H1 (cell line): Measurements from ENCODE around the gene DSE. TPM values are rescaled to one million over a fixed set of nuclear protein-coding genes. Genes with fewer than 3 reads are reported as not detected.

Experiments used
- CTCF ChIA-PET: fragments of 300-600 bp; sonication (Branson Sonifier 250); formaldehyde crosslinking; loops from one replicate; lab custom pipeline; 2021; ENCODE audit not compliant: partially characterized antibody; lab: Charles Lee
- POLR2A ChIA-PET: fragments of 300-600 bp; sonication (Branson Sonifier 250); formaldehyde crosslinking; loops from one replicate; lab custom pipeline; 2021; ENCODE audit warnings: inconsistent platforms; ENCODE audit not compliant: partially characterized antibody; lab: Charles Lee
- DNase-seq, 2 experiments: peaks; one replicate each; pipeline versions ENCODE4 v3.0.0 to v3.0.0-alpha.2; 2010 to 2022; ENCODE audit warnings: low spot score in 2 of 2, low read depth in 1 of 2, mixed read lengths in 1 of 2
- FAIRE-seq: peaks from 2 replicates; lab custom pipeline; 2011; peaks lifted over from hg19 to GRCh38; lab: Jason Lieb, UNC
- H2AFZ ChIP-seq: 2 replicates; pipeline ENCODE4 v1.8.1; 2012; ENCODE audit warnings: low read length, inconsistent platforms
- H2AK5ac ChIP-seq: 2 replicates; pipeline ENCODE4 v1.6.1; 2013; ENCODE audit warnings: low read depth, low read length
- H2BK120ac ChIP-seq: replicated peaks from 2 replicates; pipeline ENCODE3; 2013; ENCODE audit warnings: low read depth, low read length, inconsistent platforms
- H2BK12ac ChIP-seq: 2 replicates; pipeline ENCODE4 v1.6.1; 2013; ENCODE audit warnings: low read depth, low read length
- H2BK15ac ChIP-seq: 2 replicates; pipeline ENCODE4 v1.6.1; 2013; ENCODE audit warnings: low read length
- H2BK20ac ChIP-seq: 2 replicates; pipeline ENCODE4 v1.6.1; 2013; ENCODE audit warnings: low read length
- H2BK5ac ChIP-seq: 2 replicates; pipeline ENCODE4 v1.6.1; 2013; ENCODE audit warnings: low read depth, low read length
- H3K14ac ChIP-seq: 2 replicates; pipeline ENCODE4 v1.6.1; 2013; ENCODE audit warnings: inconsistent platforms; ENCODE audit not compliant: insufficient read length
- H3K18ac ChIP-seq: 2 replicates; pipeline ENCODE4 v1.6.1; 2013; ENCODE audit warnings: low read length; ENCODE audit errors: extremely low read depth
- H3K23ac ChIP-seq: 2 replicates; pipeline ENCODE4 v1.6.1; 2013; ENCODE audit warnings: inconsistent platforms; ENCODE audit not compliant: insufficient read length
- H3K23me2 ChIP-seq: 2 replicates; pipeline ENCODE4 v1.6.1; 2013; ENCODE audit warnings: low read depth, low read length
- H3K27ac ChIP-seq: 2 replicates; pipeline ENCODE4 v1.6.1; 2011; ENCODE audit warnings: low read depth, low read length, inconsistent platforms
- H3K27me3 ChIP-seq, 4 experiments: replicated peaks in 1 of 4; 1 replicate in 1 of 4; 2 replicates in 3 of 4; pipeline versions ENCODE4 v1.6.1 to v1.8.1; 2011 to 2013; ENCODE audit warnings: low read length in 3 of 4, mild to moderate bottlenecking in 3 of 4, inconsistent platforms in 2 of 4, mixed read lengths in 2 of 4, moderate library complexity in 1 of 4; ENCODE audit not compliant: control insufficient read depth in 3 of 4, insufficient read depth in 3 of 4; ENCODE audit errors: extremely low read depth in 1 of 4
- H3K36me3 ChIP-seq, 4 experiments: 2 replicates each; pipeline versions ENCODE4 v1.6.1 to v1.8.1; 2011 to 2013; ENCODE audit warnings: mild to moderate bottlenecking in 4 of 4, low read length in 3 of 4, moderate library complexity in 2 of 4, control low read depth in 1 of 4, inconsistent platforms in 1 of 4; ENCODE audit not compliant: insufficient read depth in 4 of 4, control insufficient read depth in 2 of 4
- H3K4ac ChIP-seq: replicated peaks from 2 replicates; pipeline ENCODE3; 2013; ENCODE audit warnings: low read length, low read depth, mixed read lengths, inconsistent platforms; ENCODE audit not compliant: insufficient read length
- H3K4me1 ChIP-seq, 4 experiments: replicated peaks in 1 of 4; 1 replicate in 1 of 4; 2 replicates in 3 of 4; pipeline versions ENCODE4 v1.6.1 to v1.8.1; 2011 to 2013; ENCODE audit warnings: low read length in 3 of 4, inconsistent platforms in 2 of 4, mixed read lengths in 1 of 4; ENCODE audit not compliant: insufficient read depth in 4 of 4, control insufficient read depth in 3 of 4
- H3K4me2 ChIP-seq, 2 experiments: 2 replicates each; pipeline versions ENCODE4 v1.6.1 to v1.8.1; 2011 to 2013; ENCODE audit warnings: low read depth in 2 of 2, low read length in 2 of 2, control low read depth in 1 of 2, inconsistent platforms in 1 of 2, mild to moderate bottlenecking in 1 of 2; ENCODE audit not compliant: insufficient read depth in 1 of 2
- H3K4me3 ChIP-seq, 4 experiments: fragments of 200-600, 300-600 bp in 1 of 4; sonication (generic), shearing (Covaris generic), sonication (Bioruptor Twin) in 1 of 4; 2 replicates each; pipeline versions ENCODE4 v1.5.1 to v1.8.1; 2011 to 2016; ENCODE audit warnings: low read length in 4 of 4, low read depth in 3 of 4, control low read depth in 2 of 4, inconsistent platforms in 2 of 4, mild to moderate bottlenecking in 2 of 4, mixed read lengths in 1 of 4, moderate library complexity in 1 of 4; ENCODE audit not compliant: insufficient read depth in 2 of 4; ENCODE audit errors: extremely low read depth in 1 of 4
- H3K56ac ChIP-seq: replicated peaks from 2 replicates; pipeline ENCODE3; 2013; ENCODE audit warnings: low read depth, mild to moderate bottlenecking, mixed read lengths, low read length, inconsistent platforms; ENCODE audit not compliant: insufficient read length
- H3K79me1 ChIP-seq: 2 replicates; pipeline ENCODE4 v1.6.1; 2013; ENCODE audit warnings: low read depth, low read length, control low read depth
- H3K79me2 ChIP-seq, 2 experiments: 2 replicates each; pipeline versions ENCODE4 v1.6.1 to v1.8.1; 2012 to 2013; ENCODE audit warnings: low read length in 2 of 2, mild to moderate bottlenecking in 2 of 2, inconsistent platforms in 1 of 2; ENCODE audit not compliant: insufficient read depth in 2 of 2, control insufficient read depth in 1 of 2
- H3K9ac ChIP-seq, 4 experiments: replicated peaks in 1 of 4; 1 replicate in 1 of 4; 2 replicates in 3 of 4; pipeline versions ENCODE4 v1.6.1 to v1.8.1; 2011 to 2013; ENCODE audit warnings: low read depth in 3 of 4, low read length in 3 of 4, control low read depth in 2 of 4, mild to moderate bottlenecking in 2 of 4, moderate library complexity in 2 of 4, inconsistent platforms in 1 of 4; ENCODE audit errors: extremely low read depth in 1 of 4
- H3K9me3 ChIP-seq, 2 experiments: 2 replicates each; pipeline versions ENCODE4 v1.6.1 to v1.8.1; 2012 to 2013; ENCODE audit warnings: mild to moderate bottlenecking in 2 of 2, moderate library complexity in 2 of 2, control low read depth in 1 of 2, inconsistent platforms in 1 of 2, low read depth in 1 of 2, low read length in 1 of 2, mixed read lengths in 1 of 2; ENCODE audit not compliant: insufficient read depth in 2 of 2
- H4K20me1 ChIP-seq, 2 experiments: replicated peaks in 1 of 2; 2 replicates each; pipeline versions ENCODE3 to v1.8.1; 2011 to 2013; ENCODE audit warnings: inconsistent platforms in 2 of 2, low read length in 2 of 2, mild to moderate bottlenecking in 1 of 2; ENCODE audit not compliant: insufficient read depth in 2 of 2, control insufficient read depth in 1 of 2
- H4K5ac ChIP-seq: 2 replicates; pipeline ENCODE4 v1.6.1; 2013; ENCODE audit warnings: low read length, low read depth, mixed read lengths, inconsistent platforms; ENCODE audit not compliant: insufficient read length
- H4K8ac ChIP-seq: 2 replicates; pipeline ENCODE4 v1.8.0; 2013; ENCODE audit warnings: mild to moderate bottlenecking, moderate library complexity, low read length, inconsistent platforms; ENCODE audit not compliant: insufficient read depth; ENCODE audit errors: extremely low read depth
- H4K91ac ChIP-seq: replicated peaks from 2 replicates; pipeline ENCODE3; 2013; ENCODE audit warnings: low read length, mixed read lengths, inconsistent platforms; ENCODE audit not compliant: insufficient read length
- CHD2 ChIP-seq: IDR thresholded peaks from 2 replicates; pipeline ENCODE4 v1.6.1; 2012; ENCODE audit warnings: low read length, improper control_type of control experiment
- EGR1 ChIP-seq: IDR thresholded peaks from 2 replicates; pipeline ENCODE4 v1.6.1; 2011; ENCODE audit warnings: low read depth, low read length, borderline replicate concordance
- GABPA ChIP-seq: IDR thresholded peaks from 2 replicates; pipeline ENCODE4 v1.6.1; 2011; ENCODE audit warnings: mild to moderate bottlenecking, low read length, moderate library complexity, borderline replicate concordance; ENCODE audit not compliant: insufficient read depth
- GTF2F1 ChIP-seq: IDR thresholded peaks from 2 replicates; pipeline ENCODE4 v1.6.1; 2012; ENCODE audit warnings: low read depth, low read length, improper control_type of control experiment, borderline replicate concordance
- KDM4A ChIP-seq: IDR thresholded peaks from one replicate; pipeline ENCODE4 v1.7.1; 2012; ENCODE audit warnings: low read depth, mild to moderate bottlenecking, moderate library complexity, low read length, inconsistent platforms; ENCODE audit not compliant: severe bottlenecking
- SIN3A ChIP-seq, 2 experiments: IDR thresholded peaks in 1 of 2; conservative IDR thresholded peaks in 1 of 2; 2 replicates each; pipeline ENCODE4 v1.6.1; 2011 to 2012; ENCODE audit warnings: low read length in 2 of 2, improper control_type of control experiment in 1 of 2, low read depth in 1 of 2, mild to moderate bottlenecking in 1 of 2
- SIRT6 ChIP-seq: IDR thresholded peaks from one replicate; pipeline ENCODE4 v1.7.1; 2012; ENCODE audit warnings: low read length, inconsistent platforms
- SUZ12 ChIP-seq: fragments of 200-600 bp; sonication (generic); IDR thresholded peaks from 2 replicates; pipeline ENCODE4 v1.6.1; 2012; ENCODE audit warnings: mild to moderate bottlenecking, inconsistent platforms, low read length, moderate library complexity, mixed read lengths
- WGBS, 2 experiments: shearing (Covaris generic) in 1 of 2; methylation state at CpG; one replicate each; pipeline versions ENCODE4 v1.1.6 to v1.1.7; 2013 to 2015; ENCODE audit warnings: low lambda C conversion rate in 2 of 2, mixed read lengths in 2 of 2, inconsistent platforms in 1 of 2, low coverage in 1 of 2, missing lambda C conversion rate in 1 of 2; ENCODE audit not compliant: insufficient replicate concordance in 2 of 2, insufficient coverage in 1 of 2, insufficient read length in 1 of 2; ENCODE audit errors: extremely low coverage in 1 of 2, missing lambda C conversion rate in 1 of 2; 5-methylcytosine and 5-hydroxymethylcytosine counted together
- polyA plus RNA-seq, 7 experiments: library from polyadenylated mRNA; depleted of rRNA in 3 of 7; stranded (reverse) in 5 of 7; unstranded in 2 of 7; fragments of >200 nt in 5 of 7; fragments of 200-250 nt in 2 of 7; gene quantifications; 1 replicate in 5 of 7; 2 replicates in 1 of 7; 4 replicates in 1 of 7; pipeline versions ENCODE4 v1.2.1 to v1.2.3, GENCODE V29; 2011 to 2013; ENCODE audit warnings: missing spikeins in 2 of 7, mixed read lengths in 2 of 7
- total RNA-seq: library from RNA; stranded (reverse); fragmentation: NEBNext Ultra II Directional; extraction: Animal tissue kit (Norgen Biotek cat#: 25700); gene quantifications from 2 replicates; pipeline ENCODE4 v1.2.1, GENCODE V29; 2021
- TF ChIP-seq, protein P1 (sequence below): IDR thresholded peaks from 2 replicates; pipeline ENCODE4 v1.6.1; 2012; ENCODE audit warnings: low read length, inconsistent platforms

DSE gene
- total and polyA plus RNA-seq, 2 of the 8 experiments (the other 6 are each of a cell fraction or from before 2014, with no cell fraction given) = 32.5 to 94.4 TPM

DNA sequence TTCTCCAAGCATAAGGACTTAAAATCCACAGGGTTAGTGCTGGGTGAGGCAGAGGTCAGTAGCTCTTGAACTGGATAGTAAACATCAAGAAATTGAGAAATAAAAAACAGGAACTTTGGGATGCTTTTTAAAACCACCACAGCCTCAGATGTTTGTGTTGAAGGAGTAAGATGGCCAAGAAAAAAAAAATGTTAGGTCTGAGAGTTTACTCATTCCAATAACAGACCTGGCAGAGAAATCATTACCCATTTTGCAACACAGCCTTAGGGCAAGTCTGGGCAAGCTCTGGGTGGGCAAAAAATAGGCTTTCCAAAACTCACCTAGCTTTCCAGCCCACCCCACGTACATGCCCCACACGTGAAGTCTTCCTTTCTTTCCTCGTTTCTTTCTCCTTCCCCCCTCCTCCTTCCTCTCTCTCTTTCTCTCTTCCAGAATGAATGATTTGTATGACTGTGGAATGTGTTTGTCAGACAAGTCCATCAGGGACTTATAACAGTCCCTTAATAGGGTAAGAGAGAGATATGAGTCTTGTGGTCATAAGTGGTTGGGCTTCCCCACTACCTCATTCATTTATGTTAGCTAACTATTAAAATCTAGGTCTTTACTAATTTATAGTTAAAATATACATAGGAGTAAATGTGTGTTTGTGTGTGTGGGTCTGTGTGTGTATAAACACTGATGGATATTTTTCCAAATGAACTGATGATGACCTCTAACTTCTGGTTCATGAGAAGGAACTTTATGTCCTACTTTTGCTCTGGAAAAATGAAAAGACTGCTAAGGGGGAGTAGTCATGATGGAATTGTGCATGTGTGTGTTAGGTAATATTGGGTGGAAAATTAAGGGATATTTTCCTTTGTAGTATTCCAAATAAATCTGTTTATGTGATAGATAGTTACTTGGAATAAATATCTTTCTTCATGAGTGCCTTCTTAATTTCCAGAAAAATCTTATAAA lies 18.0 kb upstream of the DSE start:
- Histone ChIP-seq H2BK5ac (no peak overlapping the region), H4K20me1 (no peaks in the 10 kb centered on the region), H3K4ac (no peak overlapping the region), H3K4me3 (no peak overlapping the region), H4K8ac (no peak overlapping the region), H3K9me3 (no peaks in the 10 kb centered on the region), H3K14ac (no peak overlapping the region), H3K18ac (no peak overlapping the region), H2BK120ac (no peak overlapping the region), H2AK5ac (no peak overlapping the region), H4K5ac (no peak overlapping the region), H3K4me1 (peaks cover 0 to 7% (median 3%) of the 10 kb centered on the region in 4 experiments; a peak in 4 of 7 replicates), H2BK20ac (no peak overlapping the region), H3K27ac (no peak overlapping the region), H3K79me1 (no peaks in the 10 kb centered on the region), H3K36me3 (no peaks in the 10 kb centered on the region), H3K79me2 (no peaks in the 10 kb centered on the region), H3K9ac (no peak overlapping the region), H3K23me2 (no peaks in the 10 kb centered on the region), H3K23ac (no peak overlapping the region), H3K4me2 (no peak overlapping the region), H2BK12ac (no peak overlapping the region), H3K56ac (no peak overlapping the region), H2BK15ac (no peak overlapping the region), H2AFZ (0 out of 2 replicates have a peak overlapping the region, but pooled peaks have one; percentile 3), H4K91ac (no peak overlapping the region), H3K27me3 (no peaks in the 10 kb centered on the region)
- ChIA-PET CTCF (interaction anchor here (0.5 to 4.2 kb wide), 5 partner anchors 64 to 208 kb away, joined by 3 to 17 read pairs (median 4); no protein-coding TSS in a partner anchor), POLR2A (interaction anchor here (0.6 to 1.2 kb wide), 2 partner anchors 18 kb away, joined by 3 to 4 read pairs; partner anchors contain the start of gene DSE)
- 86% methylated on average over 3 of the region's 3 CpGs; no CpG with 5 or more reads in 1 of the 2 experiments for WGBS, 2 experiments
- DNase-seq = no peak
- TF ChIP-seq KDM4A (no peak), SUZ12 (no peak), EGR1 (no peak), SIN3A (conservative IDR thresholded peaks at IDR 0.05 in 1 of 2, IDR thresholded peaks at IDR 0.05 in 1 of 2; ENCODE audit: low read depth in 1 of 2, low read length in 2 of 2) (no peak), SIRT6 (no peak), GTF2F1 (no peak), CHD2 (no peak), GABPA (no peak)
- TF ChIP-seq, protein P1, sequence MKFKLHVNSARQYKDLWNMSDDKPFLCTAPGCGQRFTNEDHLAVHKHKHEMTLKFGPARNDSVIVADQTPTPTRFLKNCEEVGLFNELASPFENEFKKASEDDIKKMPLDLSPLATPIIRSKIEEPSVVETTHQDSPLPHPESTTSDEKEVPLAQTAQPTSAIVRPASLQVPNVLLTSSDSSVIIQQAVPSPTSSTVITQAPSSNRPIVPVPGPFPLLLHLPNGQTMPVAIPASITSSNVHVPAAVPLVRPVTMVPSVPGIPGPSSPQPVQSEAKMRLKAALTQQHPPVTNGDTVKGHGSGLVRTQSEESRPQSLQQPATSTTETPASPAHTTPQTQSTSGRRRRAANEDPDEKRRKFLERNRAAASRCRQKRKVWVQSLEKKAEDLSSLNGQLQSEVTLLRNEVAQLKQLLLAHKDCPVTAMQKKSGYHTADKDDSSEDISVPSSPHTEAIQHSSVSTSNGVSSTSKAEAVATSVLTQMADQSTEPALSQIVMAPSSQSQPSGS = no peak
- no peak for FAIRE-seq
